Measurements from ENCODE around the gene GNAZ. TPM values are rescaled to one million over a fixed set of nuclear protein-coding genes. Genes with fewer than 3 reads are reported as not detected.
A peak's percentile ranks its signal among the peaks of the same experiment; 100 is the strongest.

The GNAZ gene
- total and polyA plus RNA-seq, 4 donors, result 0.21 to 2.2 (median 0.38) TPM

- Histone ChIP-seq H3K9me3 (ENCODE audit: control insufficient read depth in 4 of 4, low read length in 3 of 4) (no peaks in the 10 kb centered on the region), H3K27me3 (ENCODE audit: control insufficient read depth in 4 of 4, insufficient read depth in 4 of 4, low read length in 3 of 4) (no peaks in the 10 kb centered on the region), H3K36me3 (ENCODE audit: control insufficient read depth in 4 of 4, insufficient read depth in 3 of 4, low read depth in 1 of 4, low read length in 3 of 4) (no peaks in the 10 kb centered on the region), H3K9ac (ENCODE audit: low read depth in 1 of 2, low read length in 2 of 2) (no peak overlapping the region), H3K4me1 (ENCODE audit: control insufficient read depth in 4 of 4, insufficient read depth in 4 of 4, low read length in 3 of 4) (peaks cover 0 to 4% (median 0%) of the 10 kb centered on the region in 4 donors), H3K4me3 (ENCODE audit: low read depth in 1 of 3, low read length in 3 of 3) (no peak overlapping the region), H3K27ac (ENCODE audit: low read depth in 1 of 2, low read length in 2 of 2) (no peak overlapping the region)
- WGBS, result 68% methylated on average over 9 of the region's 9 CpGs
- no peak for DNase-seq (ENCODE audit: low spot score)
- TF ChIP-seq EGR1 (IDR thresholded peaks at IDR 0.05; ENCODE audit: low read depth in 2 of 2) (no peak), MAX (IDR thresholded peaks at IDR 0.05) (no peak)
Observed at GRCh38 chr22:23127788-23128187, 57.5 kb downstream of the GNAZ start.

- H3K27me3 ChIP-seq (ENCODE audit: control insufficient read depth in 4 of 4, insufficient read depth in 4 of 4, low read length in 3 of 4), result no peaks in the 10 kb centered on the region
- 41% methylated on average over 14 of the region's 14 CpGs for WGBS
- no peaks in the 10 kb centered on the region for H3K9me3 ChIP-seq (ENCODE audit: control insufficient read depth in 4 of 4, low read length in 3 of 4)
- peak; percentile 96 to 97 for TF ChIP-seq RAD21 (IDR thresholded peaks at IDR 0.05)
- no peak for TF ChIP-seq YY1 (IDR thresholded peaks at IDR 0.05)
- peak; percentile 81 for TF ChIP-seq CTCF (IDR thresholded peaks at IDR 0.05; ENCODE audit: low read depth, low read length, missing input control)
- TF ChIP-seq REST (IDR thresholded peaks at IDR 0.05), result no peak
- no peak for TF ChIP-seq TAF1 (conservative IDR thresholded peaks at IDR 0.05)
- no peak for TF ChIP-seq EGR1 (IDR thresholded peaks at IDR 0.05; ENCODE audit: low read depth in 2 of 2)
- no peak for TF ChIP-seq RXRA (IDR thresholded peaks at IDR 0.05)
- TF ChIP-seq FOXA2 (IDR thresholded peaks at IDR 0.05), result no peak
- TF ChIP-seq JUND (IDR thresholded peaks at IDR 0.05), result no peak
- no peaks in the 10 kb centered on the region for H3K36me3 ChIP-seq (ENCODE audit: control insufficient read depth in 4 of 4, insufficient read depth in 3 of 4, low read depth in 1 of 4, low read length in 3 of 4)
- no peak overlapping the region for H3K27ac ChIP-seq (ENCODE audit: low read depth in 1 of 2, low read length in 2 of 2)
- peaks cover 0 to 4% (median 0%) of the 10 kb centered on the region in 4 donors for H3K4me1 ChIP-seq (ENCODE audit: control insufficient read depth in 4 of 4, insufficient read depth in 4 of 4, low read length in 3 of 4)
- H3K9ac ChIP-seq (ENCODE audit: low read depth in 1 of 2, low read length in 2 of 2), result no peak overlapping the region
- H3K4me3 ChIP-seq (ENCODE audit: low read depth in 1 of 3, low read length in 3 of 3), result no peak overlapping the region
- peak; percentile 74 for DNase-seq (ENCODE audit: low spot score)
Observed at GRCh38 chr22:23128269-23129108, 58.2 kb downstream of the GNAZ start.

GRCh38 chr22:23129149-23129548 lies 58.8 kb downstream of the GNAZ start:
- WGBS, result 81% methylated on average over 10 of the region's 10 CpGs
- DNase-seq (ENCODE audit: low spot score), result no peak
- H3K4me3 ChIP-seq (ENCODE audit: low read depth in 1 of 3, low read length in 3 of 3), result no peak overlapping the region
- TF ChIP-seq FOXA1 (IDR thresholded peaks at IDR 0.05), result no peak
- no peak for TF ChIP-seq REST (IDR thresholded peaks at IDR 0.05)
- TF ChIP-seq YY1 (IDR thresholded peaks at IDR 0.05), result no peak
- TF ChIP-seq ZBTB33 (IDR thresholded peaks at IDR 0.05), result no peak
- TF ChIP-seq HNF4G (IDR thresholded peaks at IDR 0.05), result no peak
- no peak for TF ChIP-seq EGR1 (IDR thresholded peaks at IDR 0.05; ENCODE audit: low read depth in 2 of 2)
- TF ChIP-seq TAF1 (conservative IDR thresholded peaks at IDR 0.05), result no peak
- no peak for TF ChIP-seq RXRA (IDR thresholded peaks at IDR 0.05)
- TF ChIP-seq HNF4A (conservative IDR thresholded peaks at IDR 0.05), result no peak
- no peak for TF ChIP-seq FOXA2 (IDR thresholded peaks at IDR 0.05)
- TF ChIP-seq NR2F2 (IDR thresholded peaks at IDR 0.05), result no peak

More at GRCh38 chr22:23129149-23129548, 58.8 kb downstream of the GNAZ start:
- Histone ChIP-seq H3K27me3 (ENCODE audit: control insufficient read depth in 4 of 4, insufficient read depth in 4 of 4, low read length in 3 of 4) (no peaks in the 10 kb centered on the region), H3K9ac (ENCODE audit: low read depth in 1 of 2, low read length in 2 of 2) (no peak overlapping the region), H3K27ac (ENCODE audit: low read depth in 1 of 2, low read length in 2 of 2) (no peak overlapping the region), H3K36me3 (ENCODE audit: control insufficient read depth in 4 of 4, insufficient read depth in 3 of 4, low read depth in 1 of 4, low read length in 3 of 4) (no peaks in the 10 kb centered on the region), H3K9me3 (ENCODE audit: control insufficient read depth in 4 of 4, low read length in 3 of 4) (no peaks in the 10 kb centered on the region), H3K4me1 (ENCODE audit: control insufficient read depth in 4 of 4, insufficient read depth in 4 of 4, low read length in 3 of 4) (peaks cover 0 to 4% (median 0%) of the 10 kb centered on the region in 4 donors)
